Psoas muscle (tissue), 8 donors: ENCODE measurements around the gene HIGD1C. TPM values are rescaled to one million over a fixed set of nuclear protein-coding genes. Genes with fewer than 3 reads are reported as not detected.
A peak's percentile ranks its signal among the peaks of the same experiment; 100 is the strongest.

ENCODE experiments used
- ATAC-seq, 4 donors: fragments of 200-7000 bp; cut with Tn5 transposase; one replicate each; pipeline ENCODE4 v1.9.1; 2020; ENCODE audit warnings: moderate library complexity in 3 of 4, mild to moderate bottlenecking in 2 of 4
- DNase-seq, 2 donors: peaks; one replicate each; pipeline ENCODE4 v3.0.0-alpha.2; 2020
- H3K27ac ChIP-seq: fragments of 200-600 bp; one replicate; pipeline ENCODE4 v1.8.0; 2022
- H3K27me3 ChIP-seq, 3 donors: fragments of 200-600 bp in 1 of 3; one replicate each; pipeline versions ENCODE4 v1.6.1 to v1.8.0; 2013 to 2022; ENCODE audit warnings: low read length in 2 of 3, mild to moderate bottlenecking in 2 of 3, moderate library complexity in 1 of 3; ENCODE audit not compliant: insufficient read depth in 3 of 3
- H3K36me3 ChIP-seq, 2 donors: fragments of 200-600 bp in 1 of 2; one replicate each; pipeline versions ENCODE4 v1.6.1 to v1.8.0; 2013 to 2022; ENCODE audit warnings: low read depth in 1 of 2, mild to moderate bottlenecking in 1 of 2, moderate library complexity in 1 of 2; ENCODE audit not compliant: insufficient read depth in 1 of 2
- H3K4me1 ChIP-seq: fragments of 200-600 bp; one replicate; pipeline ENCODE4 v1.8.0; 2022
- H3K4me3 ChIP-seq: fragments of 200-600 bp; one replicate; pipeline ENCODE4 v1.8.0; 2022; ENCODE audit warnings: mild to moderate bottlenecking
- H3K9me3 ChIP-seq: fragments of 200-600 bp; one replicate; pipeline ENCODE4 v1.8.0; 2022
- WGBS, 3 donors: extraction: QIAGEN DNeasy Blood & Tissue Kit; methylation state at CpG; one replicate each; pipeline versions ENCODE4 v1.1.6 to v1.1.7; 2013; 5-methylcytosine and 5-hydroxymethylcytosine counted together
- intact Hi-C, 2 donors: fragments of 100-400 bp; cut with DNase I; formaldehyde crosslinking; loops; one replicate each; pipeline versions ENCODE4 v1.11.0 to v1.14.2; 2022
- polyA plus RNA-seq, 3 donors: library from polyadenylated mRNA; stranded (reverse); fragments of 200-250 nt; gene quantifications; one replicate each; pipeline ENCODE4 v1.2.3, GENCODE V29; 2013
- total RNA-seq, 4 donors: library from RNA; stranded (reverse); fragmentation: NEBNext Ultra II Directional in 2 of 4; extraction: Animal tissue kit (Norgen Biotek cat#: 25700) in 2 of 4; gene quantifications; one replicate each; pipeline versions ENCODE4 v1.2.1 to v1.2.4, GENCODE V29; 2021 to 2023
- TF ChIP-seq, protein P1 (sequence below): fragments of 200-600 bp; IDR thresholded peaks from one replicate; pipeline ENCODE4 v1.8.0; 2022; ENCODE audit warnings: antibody characterized with exemption
- donor health status: healthy with polysubstance abuse.
- donor health status: DM: no; HTN: no; CAD: no; lungs with moderate emphysema.
- donor health status: Bipolar disorder and iron deficiency.
- donor health status: healthy.
- donor health status: DM: yes; HTN: yes; CAD: no.
- donor health status: DM: no; HTN: no; CAD: no.
- donor health status: DM: no; HTN: no; CAD: no.
- donor health status: DM: yes; HTN: yes; CAD: no.

Gene HIGD1C
- total and polyA plus RNA-seq, 7 donors: not detected

DNA sequence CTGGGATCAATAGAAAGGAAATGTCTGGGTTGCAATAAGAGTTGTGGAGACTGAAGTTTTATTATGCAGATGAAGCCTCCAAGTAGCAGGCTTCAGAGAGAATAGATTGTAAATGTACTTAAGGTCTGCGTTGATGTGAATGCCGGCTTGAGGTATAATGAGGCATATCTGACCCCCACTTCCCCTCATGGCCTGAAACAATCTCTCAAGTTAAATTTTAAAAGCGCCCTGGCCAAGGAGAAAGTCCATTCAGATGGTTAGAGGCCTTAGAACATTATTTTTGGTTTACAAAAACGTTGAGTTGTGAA is 28.3 kb upstream of the HIGD1C start:
- H3K36me3 ChIP-seq: no peaks in the 10 kb centered on the region
- peaks cover 47% of the 10 kb centered on the region for H3K4me1 ChIP-seq
- peak in 3 of 4 donors; percentile 2 to 9 (median 5) for ATAC-seq
- WGBS, 3 donors: 1 to 2% (median 1%) methylated on average over 4 of the region's 4 CpGs
- intact Hi-C loops: loop anchor here in 1 of 2 donors (5.0 kb wide), 1 partner anchor 97 kb away; no protein-coding TSS in a partner anchor
- TF ChIP-seq, protein P1, sequence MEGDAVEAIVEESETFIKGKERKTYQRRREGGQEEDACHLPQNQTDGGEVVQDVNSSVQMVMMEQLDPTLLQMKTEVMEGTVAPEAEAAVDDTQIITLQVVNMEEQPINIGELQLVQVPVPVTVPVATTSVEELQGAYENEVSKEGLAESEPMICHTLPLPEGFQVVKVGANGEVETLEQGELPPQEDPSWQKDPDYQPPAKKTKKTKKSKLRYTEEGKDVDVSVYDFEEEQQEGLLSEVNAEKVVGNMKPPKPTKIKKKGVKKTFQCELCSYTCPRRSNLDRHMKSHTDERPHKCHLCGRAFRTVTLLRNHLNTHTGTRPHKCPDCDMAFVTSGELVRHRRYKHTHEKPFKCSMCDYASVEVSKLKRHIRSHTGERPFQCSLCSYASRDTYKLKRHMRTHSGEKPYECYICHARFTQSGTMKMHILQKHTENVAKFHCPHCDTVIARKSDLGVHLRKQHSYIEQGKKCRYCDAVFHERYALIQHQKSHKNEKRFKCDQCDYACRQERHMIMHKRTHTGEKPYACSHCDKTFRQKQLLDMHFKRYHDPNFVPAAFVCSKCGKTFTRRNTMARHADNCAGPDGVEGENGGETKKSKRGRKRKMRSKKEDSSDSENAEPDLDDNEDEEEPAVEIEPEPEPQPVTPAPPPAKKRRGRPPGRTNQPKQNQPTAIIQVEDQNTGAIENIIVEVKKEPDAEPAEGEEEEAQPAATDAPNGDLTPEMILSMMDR: no peak
- no peaks in the 10 kb centered on the region for H3K27me3 ChIP-seq
- peak overlapping the region; percentile 76 for H3K27ac ChIP-seq
- peak overlapping the region; percentile 78 for H3K4me3 ChIP-seq
- no peak for DNase-seq
- H3K9me3 ChIP-seq: no peaks in the 10 kb centered on the region

GRCh38 chr12:50924439-50925341 is 27.7 kb upstream of the HIGD1C start:
- H3K36me3 ChIP-seq: peaks cover 0 to 2% of the 10 kb centered on the region in 2 donors
- no peaks in the 10 kb centered on the region for H3K27me3 ChIP-seq
- H3K4me3 ChIP-seq: peak overlapping the region; percentile 78
- no peaks in the 10 kb centered on the region for H3K9me3 ChIP-seq
- TF ChIP-seq, protein P1: no peak
- intact Hi-C loops: loop anchor here (5.0 kb wide), 2 partner anchors 58 to 97 kb away; no protein-coding TSS in a partner anchor
- 0 to 1% (median 1%) methylated on average over 13 of the region's 13 CpGs for WGBS, 3 donors
- peak; percentile 81 to 87 (median 83) for ATAC-seq
- peak overlapping the region; percentile 76 for H3K27ac ChIP-seq
- H3K4me1 ChIP-seq: peaks cover 53% of the 10 kb centered on the region
- peak; percentile 89 to 94 for DNase-seq

DNA sequence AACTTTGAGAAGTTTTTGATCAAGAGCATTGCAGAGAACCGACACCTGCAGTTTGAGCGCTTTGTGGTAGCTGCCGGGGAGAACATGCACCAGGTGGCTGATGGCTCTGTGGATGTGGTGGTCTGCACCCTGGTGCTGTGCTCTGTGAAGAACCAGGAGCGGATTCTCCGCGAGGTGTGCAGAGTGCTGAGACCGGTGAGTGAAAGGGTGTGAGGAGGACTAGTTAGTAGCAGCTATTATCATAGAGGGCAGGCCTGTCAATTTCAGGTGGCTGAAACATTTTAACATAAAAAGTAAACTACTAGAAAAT is 27.0 kb upstream of the HIGD1C start:
- TF ChIP-seq, protein P1: no peak
- Histone ChIP-seq H3K27ac (peak overlapping the region; percentile 76), H3K4me3 (peak overlapping the region; percentile 78), H3K36me3 (peaks cover 0 to 6% of the 10 kb centered on the region in 2 donors), H3K4me1 (peaks cover 56% of the 10 kb centered on the region), H3K9me3 (no peaks in the 10 kb centered on the region), H3K27me3 (no peaks in the 10 kb centered on the region)
- DNase-seq: no peak
- WGBS, 3 donors: 1 to 7% (median 2%) methylated on average over 7 of the region's 7 CpGs
- peak; percentile 30 to 46 (median 39) for ATAC-seq
- intact Hi-C loops: loop anchor here (5.0 kb wide), 2 partner anchors 57 to 98 kb away; no protein-coding TSS in a partner anchor

DNA sequence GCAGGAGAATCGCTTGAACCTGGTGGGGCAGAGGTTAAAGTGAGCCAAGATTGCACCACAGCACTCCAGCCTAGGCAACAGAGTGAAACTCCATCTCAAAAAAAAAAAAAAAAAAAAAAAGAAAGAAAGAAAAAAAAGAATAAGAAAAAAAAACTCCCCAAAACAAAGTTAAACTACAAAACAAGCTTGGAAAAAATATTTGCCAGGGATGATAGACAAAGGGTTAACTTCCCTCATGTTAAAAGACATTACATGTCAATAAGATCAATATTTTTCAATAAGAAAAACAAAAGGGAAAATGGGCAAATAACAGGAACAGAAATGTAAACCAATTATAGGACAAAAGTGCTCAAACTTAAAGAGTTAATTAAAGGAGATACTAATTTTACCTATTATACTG is 26.4 kb upstream of the HIGD1C start:
- 14 to 28% (median 15%) methylated on average over 1 of the region's 1 CpG for WGBS, 3 donors
- Histone ChIP-seq H3K9me3 (no peaks in the 10 kb centered on the region), H3K27me3 (no peaks in the 10 kb centered on the region), H3K4me1 (peaks cover 56% of the 10 kb centered on the region), H3K27ac (peak overlapping the region; percentile 76), H3K36me3 (peaks cover 0 to 12% of the 10 kb centered on the region in 2 donors), H3K4me3 (peak overlapping the region; percentile 78)
- ATAC-seq: peak in 2 of 4 donors; percentile 26 to 48
- no peak for DNase-seq
- TF ChIP-seq, protein P1: no peak
- intact Hi-C loops: loop anchor here (5.0 kb wide), 2 partner anchors 56 to 99 kb away; no protein-coding TSS in a partner anchor
